Right ventricle myocardium inferior (tissue), 1 donor: ENCODE measurements around the gene ARSI. TPM values are rescaled to one million over a fixed set of nuclear protein-coding genes. Genes with fewer than 3 reads are reported as not detected.

ENCODE experiments used
- ATAC-seq: fragments of 200-7000 bp; cut with Tn5 transposase; one replicate; pipeline ENCODE4 v1.9.1; 2020; ENCODE audit warnings: mild to moderate bottlenecking, moderate library complexity
- DNase-seq: peaks from one replicate; pipeline ENCODE4 v3.0.0; 2021; ENCODE audit errors: missing footprints
- intact Hi-C: fragments of 100-400 bp; cut with DNase I; formaldehyde crosslinking; loops from one replicate; pipeline ENCODE4 v1.11.0; 2022
- total RNA-seq: library from RNA; stranded (reverse); fragmentation: NEBNext Ultra II Directional; extraction: Animal tissue kit (Norgen Biotek cat#: 25700); gene quantifications from one replicate; pipeline ENCODE4 v1.2.1, GENCODE V29; 2021
- donor health status: DM: no; HTN: yes; CAD: no; lungs with severe emphysema.

ARSI gene
- total RNA-seq, 1 donor from 2014 or later: 0.65 TPM

GRCh38 chr5:150313501-150313900 lies 10.8 kb upstream of the ARSI start:
- DNase-seq: no peak
- ATAC-seq: no peak
- intact Hi-C loops: no loop called here

- intact Hi-C loops: no loop called here
- DNase-seq (no peak), ATAC-seq (no peak)
Observed at GRCh38 chr5:150312518-150312917, 9.8 kb upstream of the ARSI start.

- intact Hi-C loops: no loop called here
- DNase-seq: no peak
Observed at GRCh38 chr5:150311015-150311692, 8.4 kb upstream of the ARSI start.

GRCh38 chr5:150310246-150310645 lies 7.5 kb upstream of the ARSI start:
- intact Hi-C loops: no loop called here
- DNase-seq (no peak), ATAC-seq (no peak)

More at GRCh38 chr5:150311015-150311692, 8.4 kb upstream of the ARSI start:
- ATAC-seq: no peak

- ATAC-seq: no peak
- DNase-seq: no peak
- intact Hi-C loops: no loop called here
Observed at GRCh38 chr5:150309886-150310239, 7.2 kb upstream of the ARSI start.

GRCh38 chr5:150309101-150309885 lies 6.6 kb upstream of the ARSI start:
- ATAC-seq: no peak
- intact Hi-C loops: no loop called here
- DNase-seq: no peak

- ATAC-seq (no peak), DNase-seq (no peak)
- intact Hi-C loops: no loop called here
Observed at GRCh38 chr5:150307617-150308426, 5.1 kb upstream of the ARSI start.

GRCh38 chr5:150306775-150307174 lies 4.1 kb upstream of the ARSI start:
- intact Hi-C loops: no loop called here
- DNase-seq: no peak
- no peak for ATAC-seq

- intact Hi-C loops: no loop called here
- DNase-seq (no peak), ATAC-seq (no peak)
Observed at GRCh38 chr5:150305557-150305956, 2.9 kb upstream of the ARSI start.

GRCh38 chr5:150305095-150305494 lies 2.4 kb upstream of the ARSI start:
- intact Hi-C loops: no loop called here
- DNase-seq (no peak), ATAC-seq (no peak)

- ATAC-seq: no peak
Observed at GRCh38 chr5:150304481-150305081, 1.9 kb upstream of the ARSI start.

GRCh38 chr5:150303660-150304386 lies 1.1 kb upstream of the ARSI start:
- DNase-seq (no peak), ATAC-seq (no peak)
- intact Hi-C loops: no loop called here

More at GRCh38 chr5:150304481-150305081, 1.9 kb upstream of the ARSI start:
- intact Hi-C loops: no loop called here
- no peak for DNase-seq

GRCh38 chr5:150303070-150303615 lies 438 bp upstream of the ARSI start:
- intact Hi-C loops: no loop called here
- ATAC-seq: no peak
- no peak for DNase-seq

- intact Hi-C loops: no loop called here
- no peak for DNase-seq
- ATAC-seq: no peak
Observed at GRCh38 chr5:150301901-150302300, 804 bp downstream of the ARSI start.

- ATAC-seq (no peak), DNase-seq (no peak)
- intact Hi-C loops: no loop called here
Observed at GRCh38 chr5:150301170-150301505, 1.6 kb downstream of the ARSI start.

- ATAC-seq: no peak
- DNase-seq: no peak
- intact Hi-C loops: no loop called here
Observed at GRCh38 chr5:150300496-150301169, 2.1 kb downstream of the ARSI start.

- DNase-seq: no peak
- no peak for ATAC-seq
- intact Hi-C loops: no loop called here
Observed at GRCh38 chr5:150299571-150300327, 3.0 kb downstream of the ARSI start.
